ENCODE data around the gene GNG3. TPM values are rescaled to one million over a fixed set of nuclear protein-coding genes. Genes with fewer than 3 reads are reported as not detected.

Gene GNG3
- total and polyA plus RNA-seq, 2 of the 8 experiments (the other 6 are each of a cell fraction or from before 2014, with no cell fraction given), result 4.9 to 12.1 TPM

- Histone ChIP-seq H3K4me2 (ENCODE audit: insufficient read depth in 1 of 2, low read depth in 2 of 2, low read length in 2 of 2) (no peak overlapping the region), H2BK15ac (ENCODE audit: low read length) (no peak overlapping the region), H2BK5ac (ENCODE audit: low read depth, low read length) (no peak overlapping the region), H4K8ac (ENCODE audit: extremely low read depth, insufficient read depth, low read length) (no peak overlapping the region), H3K27me3 (replicated peaks in 1 of 4; ENCODE audit: control insufficient read depth in 3 of 4, extremely low read depth in 1 of 4, insufficient read depth in 3 of 4, low read length in 3 of 4) (no peaks in the 10 kb centered on the region), H3K4me1 (replicated peaks in 1 of 4; ENCODE audit: control insufficient read depth in 3 of 4, insufficient read depth in 4 of 4, low read length in 3 of 4) (no peaks in the 10 kb centered on the region), H3K9me3 (ENCODE audit: insufficient read depth in 2 of 2, low read depth in 1 of 2, low read length in 1 of 2) (no peaks in the 10 kb centered on the region), H3K79me2 (ENCODE audit: control insufficient read depth in 1 of 2, insufficient read depth in 2 of 2, low read length in 2 of 2) (peaks cover 0 to 33% of the 10 kb centered on the region in 2 experiments; a peak in 3 of 4 replicates), H3K79me1 (ENCODE audit: low read depth, low read length) (no peaks in the 10 kb centered on the region), H2BK20ac (ENCODE audit: low read length) (no peak overlapping the region), H3K36me3 (ENCODE audit: control insufficient read depth in 2 of 4, insufficient read depth in 4 of 4, low read length in 3 of 4) (peaks cover 5 to 23% (median 8%) of the 10 kb centered on the region in 4 experiments; a peak in 7 of 8 replicates), H4K5ac (ENCODE audit: insufficient read length, low read depth, low read length) (no peak overlapping the region), H3K4ac (replicated peaks; ENCODE audit: insufficient read length, low read depth, low read length) (no peak overlapping the region), H3K23me2 (ENCODE audit: low read depth, low read length) (peaks cover 5% of the 10 kb centered on the region), H3K14ac (ENCODE audit: insufficient read length) (no peak overlapping the region), H2AFZ (ENCODE audit: low read length) (no peak overlapping the region), H3K23ac (ENCODE audit: insufficient read length) (no peak overlapping the region), H4K20me1 (replicated peaks in 1 of 2; ENCODE audit: control insufficient read depth in 1 of 2, insufficient read depth in 2 of 2, low read length in 2 of 2) (no peaks in the 10 kb centered on the region), H3K56ac (replicated peaks; ENCODE audit: insufficient read length, low read depth, low read length) (no peak overlapping the region), H2BK12ac (ENCODE audit: low read depth, low read length) (no peak overlapping the region), H3K9ac (replicated peaks in 1 of 4; ENCODE audit: extremely low read depth in 1 of 4, low read depth in 3 of 4, low read length in 3 of 4) (no peak overlapping the region), H4K91ac (replicated peaks; ENCODE audit: insufficient read length, low read length) (no peak overlapping the region), H3K18ac (ENCODE audit: extremely low read depth, low read length) (no peak overlapping the region), H2BK120ac (replicated peaks; ENCODE audit: low read depth, low read length) (no peak overlapping the region), H3K4me3 (ENCODE audit: extremely low read depth in 1 of 4, insufficient read depth in 2 of 4, low read depth in 3 of 4, low read length in 4 of 4) (no peak overlapping the region), H2AK5ac (ENCODE audit: low read depth, low read length) (no peak overlapping the region), H3K27ac (ENCODE audit: low read depth, low read length) (no peak overlapping the region)
- WGBS, 2 experiments (ENCODE audit: extremely low coverage in 1 of 2, insufficient coverage in 1 of 2, insufficient read length in 1 of 2, insufficient replicate concordance in 2 of 2, low coverage in 1 of 2, low lambda C conversion rate in 2 of 2, missing lambda C conversion rate in 1 of 2), result 92% methylated on average over 2 of the region's 2 CpGs; no CpG with 5 or more reads in 1 of the 2 experiments
- ChIA-PET POLR2A (ENCODE audit: partially characterized antibody) (interaction anchor here (1.0 to 10.9 kb wide), 4 partner anchors 19 to 121 kb away, joined by 3 to 192 read pairs (median 98); partner anchors contain the start of genes TAF6L and ZBTB3), CTCF (ENCODE audit: partially characterized antibody) (interaction anchor here (0.7 to 6.1 kb wide), 6 partner anchors 17 to 863 kb away, joined by 3 to 32 read pairs (median 4); partner anchors contain the start of gene TMEM179B)
- no peak for DNase-seq (ENCODE audit: low read depth in 1 of 2, low spot score in 2 of 2)
- no peak for FAIRE-seq
- TF ChIP-seq RFX5 (IDR thresholded peaks at IDR 0.05; ENCODE audit: borderline replicate concordance, low read depth, low read length), result no peak
- TF ChIP-seq SP4 (IDR thresholded peaks at IDR 0.05; ENCODE audit: low read length), result no peak
- peak; percentile 51 to 56; a peak in 3 of 4 replicates for TF ChIP-seq RAD21 (IDR thresholded peaks at IDR 0.05 in 1 of 2, conservative IDR thresholded peaks at IDR 0.05 in 1 of 2; ENCODE audit: low read depth in 2 of 2, low read length in 2 of 2)
- no peak for TF ChIP-seq CEBPB (IDR thresholded peaks at IDR 0.05; ENCODE audit: low read depth, low read length)
- no peak for TF ChIP-seq YY1 (IDR thresholded peaks at IDR 0.05; ENCODE audit: low read depth, low read length)
- TF ChIP-seq MAFK (IDR thresholded peaks at IDR 0.05; ENCODE audit: low read depth, low read length), result no peak
- TF ChIP-seq BRCA1 (IDR thresholded peaks at IDR 0.05; ENCODE audit: low read depth, low read length), result no peak
- no peak for TF ChIP-seq GABPA (IDR thresholded peaks at IDR 0.05; ENCODE audit: borderline replicate concordance, insufficient read depth, low read length)
These were observed 25.4 kb downstream of the GNG3 start for GRCh38 chr11:62732830-62733229.
